Trophoblast cell (in vitro differentiated cells and primary cell): ENCODE data around the gene STING1.

ENCODE experiments used
- DNase-seq, 2 donors: peaks; one replicate each; pipeline ENCODE4 v3.0.0-alpha.2; 2016
- H2AFZ ChIP-seq: 2 replicates; pipeline ENCODE4 v1.6.1; 2013; ENCODE audit warnings: low read length, moderate library complexity, mild to moderate bottlenecking; ENCODE audit not compliant: insufficient read depth, poor library complexity
- H2AK5ac ChIP-seq: 2 replicates; pipeline ENCODE4 v1.6.1; 2013; ENCODE audit warnings: mild to moderate bottlenecking, low read length
- H2BK120ac ChIP-seq: 2 replicates; pipeline ENCODE4 v1.6.1; 2013; ENCODE audit warnings: low read length, mild to moderate bottlenecking, moderate library complexity; ENCODE audit not compliant: insufficient read depth, poor library complexity
- H2BK12ac ChIP-seq: 2 replicates; pipeline ENCODE4 v1.6.1; 2013; ENCODE audit warnings: mild to moderate bottlenecking, low read length, moderate library complexity
- H2BK5ac ChIP-seq: 2 replicates; pipeline ENCODE4 v1.6.1; 2013; ENCODE audit warnings: low read length, low read depth, moderate library complexity, mild to moderate bottlenecking; ENCODE audit not compliant: poor library complexity
- H3K14ac ChIP-seq: 2 replicates; pipeline ENCODE4 v1.6.1; 2013; ENCODE audit warnings: mild to moderate bottlenecking, low read length
- H3K18ac ChIP-seq: 2 replicates; pipeline ENCODE4 v1.6.1; 2013; ENCODE audit warnings: mild to moderate bottlenecking, low read length
- H3K23ac ChIP-seq: 2 replicates; pipeline ENCODE4 v1.6.1; 2013; ENCODE audit warnings: low read length
- H3K27ac ChIP-seq: 2 replicates; pipeline ENCODE4 v1.5.1; 2013; ENCODE audit warnings: low read depth, mild to moderate bottlenecking, inconsistent platforms, low read length, moderate library complexity
- H3K27me3 ChIP-seq: 2 replicates; pipeline ENCODE4 v1.6.1; 2013; ENCODE audit warnings: inconsistent platforms, mild to moderate bottlenecking, low read length, moderate library complexity; ENCODE audit not compliant: insufficient read depth
- H3K36me3 ChIP-seq, 2 experiments: 1 replicate in 1 of 2; 2 replicates in 1 of 2; pipeline ENCODE4 v1.6.1; 2013; ENCODE audit warnings: low read length in 2 of 2, mild to moderate bottlenecking in 2 of 2, moderate library complexity in 1 of 2; ENCODE audit not compliant: insufficient read depth in 2 of 2, control insufficient read depth in 1 of 2
- H3K4ac ChIP-seq: 2 replicates; pipeline ENCODE4 v1.6.1; 2013; ENCODE audit warnings: low read depth, mild to moderate bottlenecking, low read length, moderate library complexity
- H3K4me1 ChIP-seq, 2 experiments: 1 replicate in 1 of 2; 2 replicates in 1 of 2; pipeline ENCODE4 v1.6.1; 2013; ENCODE audit warnings: low read length in 2 of 2, mild to moderate bottlenecking in 2 of 2, moderate library complexity in 1 of 2; ENCODE audit not compliant: insufficient read depth in 2 of 2, control insufficient read depth in 1 of 2
- H3K4me2 ChIP-seq: 2 replicates; pipeline ENCODE4 v1.6.1; 2013; ENCODE audit warnings: inconsistent platforms, mild to moderate bottlenecking, low read length, moderate library complexity
- H3K4me3 ChIP-seq: 2 replicates; pipeline ENCODE4 v1.5.1; 2013; ENCODE audit warnings: mild to moderate bottlenecking, low read depth, low read length, inconsistent platforms
- H3K79me1 ChIP-seq: one replicate; pipeline ENCODE4 v1.6.1; 2013; ENCODE audit warnings: low read length
- H3K79me2 ChIP-seq: 2 replicates; pipeline ENCODE4 v1.6.1; 2013; ENCODE audit warnings: low read length, mild to moderate bottlenecking; ENCODE audit not compliant: control insufficient read depth, insufficient read depth, poor library complexity
- H3K9ac ChIP-seq: 2 replicates; pipeline ENCODE4 v1.6.1; 2013; ENCODE audit warnings: mild to moderate bottlenecking, low read length
- H3K9me3 ChIP-seq: 2 replicates; pipeline ENCODE4 v1.6.1; 2013; ENCODE audit warnings: low read depth, mild to moderate bottlenecking, control low read depth, inconsistent platforms, low read length; ENCODE audit not compliant: insufficient read depth
- H4K12ac ChIP-seq: 2 replicates; pipeline ENCODE4 v1.6.1; 2013; ENCODE audit warnings: low read depth, mild to moderate bottlenecking, low read length, moderate library complexity
- H4K8ac ChIP-seq: 2 replicates; pipeline ENCODE4 v1.6.1; 2013; ENCODE audit warnings: low read depth, mild to moderate bottlenecking, low read length, moderate library complexity
- H4K91ac ChIP-seq: one replicate; pipeline ENCODE4 v1.6.1; 2013; ENCODE audit warnings: low read depth, mild to moderate bottlenecking, low read length, moderate library complexity
- WGBS: extraction: QIAGEN DNeasy Blood & Tissue Kit; methylation state at CpG from one replicate; pipeline ENCODE4 v1.1.7; 2013; ENCODE audit warnings: missing lambda C conversion rate; ENCODE audit not compliant: insufficient read length, insufficient coverage; ENCODE audit errors: extremely low coverage; 5-methylcytosine and 5-hydroxymethylcytosine counted together

STING1 gene

DNA sequence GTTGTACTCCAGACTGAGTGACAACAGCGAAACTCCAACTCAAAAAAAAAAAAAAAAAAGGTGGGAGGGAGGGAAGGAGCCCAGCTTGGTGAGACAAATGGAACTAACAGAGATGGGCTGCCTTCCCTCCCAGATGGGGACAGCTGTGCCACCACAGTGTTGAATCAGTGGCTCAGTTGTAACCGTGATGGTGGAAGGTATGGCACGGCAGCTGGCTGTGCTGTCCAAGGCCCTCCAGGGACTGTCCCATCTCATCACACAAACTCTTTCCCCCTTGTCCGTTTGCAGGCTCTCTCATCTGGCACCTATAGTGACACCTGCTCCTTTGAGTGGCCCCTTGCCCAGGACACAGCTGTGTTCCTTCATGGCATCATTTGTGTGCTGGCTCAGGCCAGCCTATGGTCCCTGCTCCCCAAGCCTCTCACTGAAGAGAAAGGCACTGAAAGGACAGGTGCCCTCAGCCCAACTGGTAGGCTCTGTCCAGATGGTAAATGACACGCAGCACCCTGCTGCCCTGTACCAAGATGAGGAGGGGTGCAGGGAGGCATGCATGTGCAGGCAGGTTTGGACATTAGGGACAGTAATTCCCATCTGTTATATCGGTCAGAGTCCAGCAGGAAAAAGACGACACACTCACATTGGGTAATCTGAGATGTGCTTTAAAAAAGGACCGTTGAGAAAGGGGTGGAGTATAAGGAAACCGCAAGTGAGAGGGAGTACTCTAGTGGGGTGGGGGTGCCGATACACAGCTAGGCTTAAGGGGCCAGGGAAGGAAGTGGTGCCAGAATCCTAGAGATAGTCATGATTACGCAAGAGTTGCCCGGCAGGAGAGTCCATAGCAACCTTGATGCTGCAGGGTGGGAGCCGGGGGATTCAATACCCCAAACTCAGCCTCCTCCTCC, 7.4 kb downstream of the STING1 start:
- no CpG with 5 or more reads among the region's 13 CpGs for WGBS
- no peak for DNase-seq
- H3K9me3 ChIP-seq, result peaks cover 2% of the 10 kb centered on the region

DNA sequence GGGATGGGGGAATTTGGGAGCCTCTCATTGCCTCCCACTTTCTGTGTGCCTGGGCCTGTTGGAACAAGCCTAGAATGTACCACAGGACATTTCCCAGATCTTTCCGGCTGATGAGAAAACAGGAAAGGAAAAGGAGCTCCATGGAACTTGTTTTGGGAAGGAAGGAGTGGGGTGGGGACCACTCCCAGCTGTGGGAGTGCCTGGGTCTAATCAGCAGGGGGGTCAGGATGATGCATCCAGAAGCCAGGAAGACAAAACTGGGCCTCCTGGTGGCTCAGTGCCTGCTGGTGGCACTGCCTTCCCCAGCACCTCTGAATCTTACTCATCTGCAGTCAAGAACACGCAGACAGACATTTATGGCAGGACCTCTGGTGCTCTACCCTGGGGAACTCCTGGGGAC, 9.0 kb downstream of the STING1 start:
- Histone ChIP-seq H2AFZ (peak overlapping the region; percentile 23), H4K12ac (no peak overlapping the region), H3K4me3 (no peak overlapping the region), H3K36me3 (no peaks in the 10 kb centered on the region), H3K4ac (no peak overlapping the region), H3K79me2 (no peaks in the 10 kb centered on the region), H2BK5ac (no peak overlapping the region), H3K9ac (no peak overlapping the region), H2AK5ac (no peak overlapping the region), H3K27ac (no peak overlapping the region), H4K91ac (no peak overlapping the region), H2BK120ac (peak overlapping the region; percentile 34), H3K4me2 (no peak overlapping the region), H3K79me1 (no peaks in the 10 kb centered on the region), H3K9me3 (peaks cover 2% of the 10 kb centered on the region), H4K8ac (no peak overlapping the region), H3K23ac (no peak overlapping the region), H3K4me1 (peaks cover 6 to 7% of the 10 kb centered on the region in 2 experiments), H3K14ac (no peak overlapping the region), H3K18ac (no peak overlapping the region), H2BK12ac (no peak overlapping the region), H3K27me3 (no peaks in the 10 kb centered on the region)
- DNase-seq, result no peak
- WGBS, result no CpG with 5 or more reads among the region's 2 CpGs

More for the DNA sequence above, 7.4 kb downstream of the STING1 start:
- Histone ChIP-seq H3K36me3 (no peaks in the 10 kb centered on the region), H3K9ac (no peak overlapping the region), H2BK120ac (no peak overlapping the region), H4K91ac (no peak overlapping the region), H3K4me2 (no peak overlapping the region), H3K79me1 (no peaks in the 10 kb centered on the region), H3K27ac (no peak overlapping the region), H3K4ac (no peak overlapping the region), H4K8ac (no peak overlapping the region), H2AFZ (no peak overlapping the region), H2BK12ac (no peak overlapping the region), H3K4me3 (no peak overlapping the region), H3K4me1 (peaks cover 6 to 7% of the 10 kb centered on the region in 2 experiments), H3K27me3 (no peaks in the 10 kb centered on the region), H2AK5ac (no peak overlapping the region), H3K23ac (no peak overlapping the region), H4K12ac (no peak overlapping the region), H2BK5ac (no peak overlapping the region), H3K79me2 (no peaks in the 10 kb centered on the region), H3K18ac (no peak overlapping the region), H3K14ac (no peak overlapping the region)

DNA sequence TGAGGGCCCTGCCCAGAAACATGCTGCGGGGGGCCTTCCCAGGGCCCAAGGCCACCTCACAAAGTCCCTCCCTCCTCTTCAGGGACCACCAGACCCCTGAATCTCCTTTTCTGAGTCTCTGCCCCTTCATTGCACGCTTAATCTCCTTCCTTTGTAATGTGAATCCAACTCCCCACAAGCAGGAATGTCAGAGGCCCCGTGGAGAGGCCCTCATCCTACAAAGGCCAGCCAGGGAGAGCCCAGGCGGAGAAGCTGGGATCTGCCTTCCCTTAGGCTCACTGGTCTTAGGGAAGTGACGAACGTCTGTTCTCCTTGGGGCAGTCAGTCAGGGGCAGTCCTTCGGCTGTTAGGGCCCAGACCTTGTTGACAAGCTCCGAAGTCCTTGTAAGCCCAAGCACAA, 9.5 kb downstream of the STING1 start:
- Histone ChIP-seq H3K27ac (no peak overlapping the region), H3K79me2 (no peaks in the 10 kb centered on the region), H3K4me2 (no peak overlapping the region), H3K4me3 (no peak overlapping the region), H4K12ac (no peak overlapping the region), H3K18ac (no peak overlapping the region), H3K9ac (no peak overlapping the region), H3K79me1 (no peaks in the 10 kb centered on the region), H3K14ac (no peak overlapping the region), H3K4ac (no peak overlapping the region), H3K27me3 (no peaks in the 10 kb centered on the region), H3K23ac (no peak overlapping the region), H2AFZ (peak overlapping the region; percentile 23), H4K8ac (no peak overlapping the region), H3K9me3 (peaks cover 2% of the 10 kb centered on the region), H2BK12ac (no peak overlapping the region), H3K4me1 (peaks cover 6 to 7% of the 10 kb centered on the region in 2 experiments), H2AK5ac (no peak overlapping the region), H2BK120ac (no peak overlapping the region), H4K91ac (no peak overlapping the region), H2BK5ac (no peak overlapping the region), H3K36me3 (no peaks in the 10 kb centered on the region)
- DNase-seq, result no peak
- WGBS, result no CpG with 5 or more reads among the region's 8 CpGs

DNA sequence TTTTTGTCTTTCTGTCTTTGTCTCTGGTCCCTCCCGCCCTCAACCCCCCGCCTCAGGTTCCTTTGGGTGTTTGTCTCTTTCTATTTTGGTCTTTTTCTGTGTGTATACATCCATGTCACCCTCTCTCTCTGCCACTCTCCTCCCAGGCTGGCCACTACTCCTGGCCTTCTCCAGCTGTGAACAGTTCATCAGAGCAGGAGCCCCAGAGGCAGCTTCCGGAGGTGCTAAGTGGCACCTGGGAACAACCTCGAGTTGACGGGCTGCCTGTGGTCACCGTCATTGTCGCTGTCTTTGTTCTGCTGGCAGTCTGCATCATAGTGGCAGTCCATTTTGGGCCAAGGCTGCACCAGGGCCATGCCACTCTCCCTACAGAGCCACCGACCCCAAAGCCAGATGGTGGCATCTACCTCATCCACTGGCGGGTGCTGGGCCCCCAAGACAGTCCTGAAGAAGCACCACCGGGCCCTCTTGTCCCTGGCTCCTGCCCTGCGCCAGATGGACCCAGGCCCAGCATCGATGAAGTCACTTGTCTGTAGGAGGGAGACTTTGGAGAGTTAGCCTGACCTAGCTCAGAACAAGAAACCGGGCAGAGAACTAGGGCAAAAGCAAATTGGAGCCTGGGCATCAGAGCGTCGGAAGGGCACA, 10.1 kb downstream of the STING1 start:
- Histone ChIP-seq H3K9ac (no peak overlapping the region), H2AFZ (no peak overlapping the region), H3K79me2 (no peaks in the 10 kb centered on the region), H3K18ac (no peak overlapping the region), H3K4me3 (no peak overlapping the region), H3K14ac (no peak overlapping the region), H3K9me3 (peaks cover 2% of the 10 kb centered on the region), H3K36me3 (no peaks in the 10 kb centered on the region), H2BK5ac (no peak overlapping the region), H3K4ac (no peak overlapping the region), H4K91ac (no peak overlapping the region), H3K4me1 (peaks cover 6 to 7% of the 10 kb centered on the region in 2 experiments), H4K8ac (no peak overlapping the region), H2BK120ac (no peak overlapping the region), H3K79me1 (no peaks in the 10 kb centered on the region), H2BK12ac (no peak overlapping the region), H3K4me2 (no peak overlapping the region), H2AK5ac (no peak overlapping the region), H3K23ac (no peak overlapping the region), H4K12ac (no peak overlapping the region), H3K27ac (no peak overlapping the region), H3K27me3 (no peaks in the 10 kb centered on the region)
- WGBS, result no CpG with 5 or more reads among the region's 15 CpGs
- no peak for DNase-seq
